Neuronal stem cell (in vitro differentiated cells): Measurements from ENCODE around the gene TSHZ2.

ENCODE experiments used
- DNase-seq: peaks from one replicate; pipeline ENCODE4 v3.0.0-alpha.2; 2013; ENCODE audit warnings: low spot score
- H2AFZ ChIP-seq: one replicate; pipeline ENCODE4 v1.6.1; 2013; ENCODE audit warnings: mild to moderate bottlenecking, low read length, inconsistent platforms
- H2AK5ac ChIP-seq: 2 replicates; pipeline ENCODE4 v1.6.1; 2013; ENCODE audit warnings: low read depth, mild to moderate bottlenecking, inconsistent platforms, low read length, moderate library complexity, mixed read lengths
- H2BK120ac ChIP-seq: 2 replicates; pipeline ENCODE4 v1.6.1; 2013; ENCODE audit warnings: low read depth, mild to moderate bottlenecking, inconsistent platforms, low read length, moderate library complexity, mixed read lengths
- H2BK12ac ChIP-seq: one replicate; pipeline ENCODE4 v1.6.1; 2013; ENCODE audit warnings: low read length, inconsistent platforms
- H2BK15ac ChIP-seq: 2 replicates; pipeline ENCODE4 v1.6.1; 2013; ENCODE audit warnings: mild to moderate bottlenecking, low read length, inconsistent platforms, mixed read lengths
- H2BK5ac ChIP-seq: one replicate; pipeline ENCODE4 v1.6.1; 2013; ENCODE audit warnings: inconsistent platforms, mild to moderate bottlenecking, low read length, moderate library complexity
- H3K14ac ChIP-seq: one replicate; pipeline ENCODE4 v1.6.1; 2013; ENCODE audit warnings: low read length, inconsistent platforms
- H3K18ac ChIP-seq: 2 replicates; pipeline ENCODE4 v1.6.1; 2013; ENCODE audit warnings: low read length, inconsistent platforms
- H3K23ac ChIP-seq: 2 replicates; pipeline ENCODE4 v1.6.1; 2013; ENCODE audit warnings: low read depth, mild to moderate bottlenecking, mixed read lengths, low read length, inconsistent platforms; ENCODE audit not compliant: poor library complexity
- H3K27ac ChIP-seq: replicated peaks from 3 replicates; pipeline ENCODE4 v1.5.1; 2013; ENCODE audit warnings: low read length, inconsistent platforms
- H3K27me3 ChIP-seq, 3 experiments: 2 replicates each; pipeline ENCODE4 v1.6.1; 2013; ENCODE audit warnings: low read length in 3 of 3, mild to moderate bottlenecking in 2 of 3, inconsistent platforms in 1 of 3, low read depth in 1 of 3, mixed read lengths in 1 of 3, moderate library complexity in 1 of 3; ENCODE audit not compliant: control insufficient read depth in 3 of 3, insufficient read depth in 3 of 3
- H3K36me3 ChIP-seq, 2 donors: replicated peaks in 1 of 2; 2 replicates each; pipeline ENCODE4 v1.6.1; 2013; ENCODE audit warnings: low read length in 2 of 2; ENCODE audit not compliant: control insufficient read depth in 2 of 2, insufficient read depth in 2 of 2
- H3K4ac ChIP-seq: 2 replicates; pipeline ENCODE4 v1.6.1; 2013; ENCODE audit warnings: inconsistent platforms, mild to moderate bottlenecking, low read length, moderate library complexity
- H3K4me1 ChIP-seq, 2 donors: 1 replicate in 1 of 2; 2 replicates in 1 of 2; pipeline ENCODE4 v1.6.1; 2013; ENCODE audit warnings: low read length in 2 of 2, low read depth in 1 of 2; ENCODE audit not compliant: control insufficient read depth in 2 of 2, insufficient read depth in 1 of 2
- H3K4me2 ChIP-seq: one replicate; pipeline ENCODE4 v1.6.1; 2013; ENCODE audit warnings: mild to moderate bottlenecking, low read length, inconsistent platforms; ENCODE audit not compliant: insufficient read depth, poor library complexity, severe bottlenecking
- H3K4me3 ChIP-seq, 2 donors: 2 replicates each; pipeline ENCODE4 v1.5.1; 2013; ENCODE audit warnings: low read length in 2 of 2, mild to moderate bottlenecking in 2 of 2, inconsistent platforms in 1 of 2, moderate library complexity in 1 of 2
- H3K79me1 ChIP-seq: one replicate; pipeline ENCODE4 v1.6.1; 2013; ENCODE audit warnings: low read depth, mild to moderate bottlenecking, inconsistent platforms, low read length, moderate library complexity
- H3K9ac ChIP-seq: one replicate; pipeline ENCODE4 v1.6.1; 2013; ENCODE audit warnings: mild to moderate bottlenecking, low read depth, low read length, inconsistent platforms; ENCODE audit not compliant: poor library complexity
- H3K9me3 ChIP-seq, 2 donors: replicated peaks in 1 of 2; 2 replicates each; pipeline versions ENCODE3 to v1.6.1; 2013; ENCODE audit warnings: low read length in 2 of 2, mild to moderate bottlenecking in 2 of 2, inconsistent platforms in 1 of 2, low read depth in 1 of 2, mixed read lengths in 1 of 2, moderate library complexity in 1 of 2; ENCODE audit not compliant: control insufficient read depth in 2 of 2, insufficient read depth in 1 of 2
- H4K8ac ChIP-seq: one replicate; pipeline ENCODE4 v1.6.1; 2013; ENCODE audit warnings: low read depth, mild to moderate bottlenecking, inconsistent platforms, low read length, moderate library complexity
- H4K91ac ChIP-seq: one replicate; pipeline ENCODE4 v1.6.1; 2013; ENCODE audit warnings: low read length, low read depth, mild to moderate bottlenecking, inconsistent platforms; ENCODE audit not compliant: poor library complexity
- WGBS, 2 donors: extraction: QIAGEN DNeasy Blood & Tissue Kit; methylation state at CpG; one replicate each; pipeline ENCODE4 v1.1.7; 2013; ENCODE audit warnings: missing lambda C conversion rate in 2 of 2, mixed read lengths in 1 of 2; ENCODE audit not compliant: insufficient read length in 2 of 2, insufficient replicate concordance in 1 of 2; ENCODE audit errors: extremely low coverage in 2 of 2; 5-methylcytosine and 5-hydroxymethylcytosine counted together

Gene TSHZ2

DNA sequence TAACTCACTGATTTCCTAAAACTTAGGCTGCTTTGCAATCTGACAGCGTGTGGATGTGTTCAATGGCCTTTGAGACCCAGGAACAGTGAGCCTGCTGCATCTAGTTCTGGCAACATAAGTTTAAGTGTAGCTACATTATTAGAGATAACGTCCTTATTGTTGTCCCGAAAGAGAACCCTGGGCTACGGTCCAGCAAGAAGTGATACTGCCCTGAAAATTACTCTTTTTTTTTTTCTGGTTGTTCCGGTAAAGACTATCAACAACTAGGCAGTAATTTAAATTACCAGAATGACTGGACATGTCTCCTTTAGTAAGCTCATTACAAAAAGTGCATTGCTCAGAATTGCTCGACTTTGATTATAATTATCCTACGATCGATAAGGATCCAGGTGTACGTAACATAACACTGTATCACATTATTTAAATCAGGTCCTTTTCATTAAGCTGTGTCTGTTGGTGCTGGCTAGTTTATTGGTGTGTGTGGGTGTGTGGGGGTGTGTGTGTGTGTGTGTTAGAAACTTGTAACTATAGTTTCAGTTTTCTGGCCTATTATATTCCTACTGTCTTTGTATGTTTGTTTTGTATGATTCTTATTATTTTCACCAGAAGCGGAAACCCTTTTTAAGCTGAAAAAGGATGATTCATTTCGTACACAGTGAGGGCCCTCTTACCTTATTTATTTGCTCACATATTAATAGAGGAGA, 3.0 kb downstream of the TSHZ2 start:
- Histone ChIP-seq H3K4ac (no peak overlapping the region), H2BK12ac (no peak overlapping the region), H3K27me3 (peaks cover 0 to 12% (median 0%) of the 10 kb centered on the region in 3 experiments), H2BK15ac (no peak overlapping the region), H2BK5ac (no peak overlapping the region), H3K36me3 (no peaks in the 10 kb centered on the region), H3K4me2 (no peak overlapping the region), H2BK120ac (no peak overlapping the region), H3K23ac (no peak overlapping the region), H3K4me3 (no peak overlapping the region), H3K27ac (no peak overlapping the region), H2AK5ac (no peak overlapping the region), H3K18ac (no peak overlapping the region), H3K79me1 (no peaks in the 10 kb centered on the region), H3K14ac (no peak overlapping the region), H3K9ac (no peak overlapping the region), H2AFZ (peak overlapping the region; percentile 19), H3K4me1 (peaks cover 7 to 9% of the 10 kb centered on the region in 2 donors), H4K91ac (no peak overlapping the region), H4K8ac (no peak overlapping the region), H3K9me3 (no peaks in the 10 kb centered on the region)
- DNase-seq = no peak
- WGBS, 2 donors = no CpG with 5 or more reads among the region's 11 CpGs

DNA sequence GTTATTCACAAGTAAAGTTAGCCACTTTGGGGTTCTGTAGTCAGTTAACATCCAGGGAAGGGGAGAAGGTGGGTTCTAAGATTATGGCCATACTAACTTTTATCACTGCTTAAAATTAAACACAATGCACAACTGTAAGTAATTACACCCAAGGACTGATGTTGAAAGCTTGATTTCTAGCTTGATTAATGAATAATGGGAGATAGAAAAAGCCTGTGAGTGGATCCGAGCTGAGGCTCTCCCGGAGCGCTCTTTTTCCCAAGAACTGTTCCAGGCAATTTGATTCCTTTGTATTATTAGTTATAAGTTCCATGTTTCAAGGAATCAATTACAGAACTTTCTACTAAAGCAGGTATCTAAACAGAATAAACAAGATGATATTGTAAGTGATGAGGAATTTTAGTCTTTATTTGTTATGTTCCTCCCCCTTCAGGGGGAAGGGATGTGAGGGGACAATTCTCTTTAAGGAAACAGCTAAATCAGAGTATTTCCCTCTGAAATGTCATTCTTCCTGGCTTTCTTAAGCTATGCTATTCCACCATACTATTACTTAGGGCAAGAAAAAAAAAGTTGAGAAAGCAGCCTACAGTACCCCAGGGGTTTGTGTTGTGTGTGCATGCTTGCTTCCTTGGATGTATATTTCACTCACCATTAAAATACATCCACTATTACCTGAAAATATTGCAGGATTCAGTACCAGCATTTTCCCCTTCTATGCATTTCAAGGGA, 3.8 kb downstream of the TSHZ2 start:
- no CpG with 5 or more reads among the region's 3 CpGs for WGBS, 2 donors
- no peak overlapping the region for H3K9ac ChIP-seq

DNA sequence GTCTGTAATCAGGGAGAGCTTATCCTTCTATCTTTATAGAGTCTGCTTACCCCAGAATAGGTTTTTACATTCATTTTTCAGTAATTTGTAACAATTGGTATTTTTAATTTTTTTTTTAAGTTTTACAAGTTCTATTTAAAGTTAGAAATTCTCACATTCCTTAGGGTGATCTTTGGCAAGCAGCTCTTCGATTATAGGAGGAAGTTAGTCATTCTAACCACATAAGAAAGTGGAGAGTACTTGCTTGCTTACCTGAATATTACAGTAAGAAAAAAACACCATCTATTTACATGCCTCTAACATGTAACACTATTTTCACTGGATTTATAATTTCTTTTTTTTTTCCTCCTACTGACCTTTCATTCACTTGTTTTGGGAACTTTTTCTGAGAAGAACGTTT, 6.7 kb downstream of the TSHZ2 start:
- H2BK15ac ChIP-seq = no peak overlapping the region
- no peak overlapping the region for H2BK120ac ChIP-seq
- H2AK5ac ChIP-seq = no peak overlapping the region
- no peaks in the 10 kb centered on the region for H3K9me3 ChIP-seq
- H2AFZ ChIP-seq = no peak overlapping the region
- H3K4ac ChIP-seq = no peak overlapping the region
- H3K27me3 ChIP-seq = peaks cover 0 to 8% (median 0%) of the 10 kb centered on the region in 3 experiments
- H2BK5ac ChIP-seq = no peak overlapping the region
- no peak overlapping the region for H3K14ac ChIP-seq
- no peak overlapping the region for H3K27ac ChIP-seq
- no peak for DNase-seq
- H4K91ac ChIP-seq = no peak overlapping the region
- H3K23ac ChIP-seq = no peak overlapping the region
- no peak overlapping the region for H4K8ac ChIP-seq
- peaks cover 7 to 8% of the 10 kb centered on the region in 2 donors for H3K4me1 ChIP-seq
- H3K36me3 ChIP-seq = no peaks in the 10 kb centered on the region
- WGBS, 2 donors = no CpG with 5 or more reads among the region's 2 CpGs
- no peak overlapping the region for H2BK12ac ChIP-seq
- H3K79me1 ChIP-seq = no peaks in the 10 kb centered on the region
- H3K18ac ChIP-seq = no peak overlapping the region
- H3K4me2 ChIP-seq = no peak overlapping the region
- no peak overlapping the region for H3K9ac ChIP-seq
- H3K4me3 ChIP-seq = no peak overlapping the region

More for the DNA sequence above, 3.8 kb downstream of the TSHZ2 start:
- no peak overlapping the region for H4K91ac ChIP-seq
- peaks cover 0 to 12% (median 0%) of the 10 kb centered on the region in 3 experiments for H3K27me3 ChIP-seq
- H2BK120ac ChIP-seq = no peak overlapping the region
- no peak overlapping the region for H2AK5ac ChIP-seq
- H3K4me1 ChIP-seq = peaks cover 7 to 9% of the 10 kb centered on the region in 2 donors
- H3K23ac ChIP-seq = no peak overlapping the region
- no peaks in the 10 kb centered on the region for H3K79me1 ChIP-seq
- H3K36me3 ChIP-seq = no peaks in the 10 kb centered on the region
- DNase-seq = no peak
- no peak overlapping the region for H3K4ac ChIP-seq
- H3K4me3 ChIP-seq = no peak overlapping the region
- no peak overlapping the region for H3K27ac ChIP-seq
- H2BK5ac ChIP-seq = no peak overlapping the region
- H3K14ac ChIP-seq = no peak overlapping the region
- no peak overlapping the region for H2BK12ac ChIP-seq
- no peak overlapping the region for H2BK15ac ChIP-seq
- H3K9me3 ChIP-seq = no peaks in the 10 kb centered on the region
- no peak overlapping the region for H4K8ac ChIP-seq
- no peak overlapping the region for H3K18ac ChIP-seq
- H2AFZ ChIP-seq = no peak overlapping the region
- no peak overlapping the region for H3K4me2 ChIP-seq

DNA sequence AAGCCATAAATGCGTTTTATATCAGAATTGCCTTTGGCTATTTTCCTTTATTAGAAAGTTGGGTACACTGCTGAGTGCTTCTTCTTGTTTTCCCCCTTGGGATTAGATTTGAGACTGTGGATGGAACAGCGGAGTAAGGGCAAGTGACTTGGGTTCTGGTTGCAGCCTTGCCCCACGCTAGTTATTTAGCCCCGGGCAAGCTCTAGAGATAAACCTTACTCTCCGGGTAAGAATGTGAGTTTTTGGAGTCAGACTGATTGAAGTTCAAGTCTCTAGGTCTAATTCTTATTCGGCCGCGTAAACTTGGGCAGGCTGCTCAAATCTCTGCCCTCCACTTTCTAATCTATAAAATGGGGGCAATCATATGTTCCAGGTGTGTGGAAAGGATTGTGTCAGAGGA, 8.9 kb downstream of the TSHZ2 start:
- H2AK5ac ChIP-seq = no peak overlapping the region
- H3K79me1 ChIP-seq = no peaks in the 10 kb centered on the region
- H2BK15ac ChIP-seq = no peak overlapping the region
- H2BK120ac ChIP-seq = no peak overlapping the region
- H3K36me3 ChIP-seq = no peaks in the 10 kb centered on the region
- no peak overlapping the region for H3K4me2 ChIP-seq
- no peak overlapping the region for H3K9ac ChIP-seq
- H3K27ac ChIP-seq = no peak overlapping the region
- no peak overlapping the region for H2BK12ac ChIP-seq
- H2AFZ ChIP-seq = no peak overlapping the region
- H3K4me1 ChIP-seq = peaks cover 0 to 7% of the 10 kb centered on the region in 2 donors
- no peak overlapping the region for H2BK5ac ChIP-seq
- H3K14ac ChIP-seq = no peak overlapping the region
- H3K18ac ChIP-seq = no peak overlapping the region
- no peaks in the 10 kb centered on the region for H3K9me3 ChIP-seq
- no peak overlapping the region for H4K8ac ChIP-seq
- H3K27me3 ChIP-seq = no peaks in the 10 kb centered on the region
- no peak overlapping the region for H3K4ac ChIP-seq
- H3K4me3 ChIP-seq = no peak overlapping the region
- WGBS, 2 donors = no CpG with 5 or more reads among the region's 8 CpGs
- H3K23ac ChIP-seq = no peak overlapping the region
- no peak for DNase-seq
- no peak overlapping the region for H4K91ac ChIP-seq
